ENCODE measurements around the gene RGMA.

RGMA gene

DNA sequence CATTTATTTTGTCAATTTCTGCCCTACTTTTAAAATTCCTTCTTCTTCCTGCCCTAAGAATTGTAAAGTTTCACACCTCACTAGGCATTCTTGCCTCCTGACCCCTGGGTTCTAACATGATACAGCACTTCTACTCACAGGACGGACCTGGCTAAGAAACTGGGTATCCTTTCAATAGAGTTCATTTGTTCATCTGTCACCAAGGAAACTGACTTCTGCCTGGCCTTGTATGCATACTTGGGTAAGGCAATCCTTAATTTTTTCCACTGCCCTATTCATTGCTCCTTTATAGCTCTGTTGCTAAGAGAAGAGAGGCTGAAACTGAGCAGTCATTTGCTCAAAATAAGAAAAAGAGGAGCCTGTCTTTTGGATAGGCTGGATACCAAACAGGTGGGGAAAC lies 3.3 kb downstream of the RGMA start:
- Histone ChIP-seq H3K4me2 (ENCODE audit: low read length) (no peak overlapping the region), H3K4me3 (ENCODE audit: low read length) (no peak overlapping the region), H4K8ac (ENCODE audit: low read depth, low read length) (no peak overlapping the region), H3K9ac (ENCODE audit: low read length) (no peak overlapping the region), H2BK5ac (ENCODE audit: low read length) (no peak overlapping the region), H2BK15ac (replicated peaks; ENCODE audit: low read depth) (no peak overlapping the region), H3K27ac (ENCODE audit: low read depth, low read length) (no peak overlapping the region), H3K23ac (ENCODE audit: low read length) (no peak overlapping the region), H3K36me3 (ENCODE audit: control insufficient read depth, insufficient read depth, low read length) (no peaks in the 10 kb centered on the region), H2BK120ac (ENCODE audit: low read depth, low read length) (no peak overlapping the region), H4K5ac (ENCODE audit: low read length) (no peak overlapping the region), H3K79me1 (ENCODE audit: low read length) (no peaks in the 10 kb centered on the region), H3K4me1 (ENCODE audit: control insufficient read depth, low read depth, low read length) (no peaks in the 10 kb centered on the region), H3K27me3 (ENCODE audit: insufficient read depth, low read length, poor library complexity) (peaks cover 12% of the 10 kb centered on the region), H3K79me2 (ENCODE audit: control insufficient read depth, insufficient read depth, low read length) (no peaks in the 10 kb centered on the region), H2AK5ac (ENCODE audit: low read length) (no peak overlapping the region), H3K56ac (ENCODE audit: low read length) (no peak overlapping the region), H3K4ac (ENCODE audit: low read depth, low read length) (no peak overlapping the region), H3K18ac (ENCODE audit: low read length) (no peak overlapping the region)
- DNase-seq = no peak
- no CpG with 5 or more reads among the region's 1 CpG for WGBS (ENCODE audit: extremely low coverage, insufficient coverage, low lambda C conversion rate)

DNA sequence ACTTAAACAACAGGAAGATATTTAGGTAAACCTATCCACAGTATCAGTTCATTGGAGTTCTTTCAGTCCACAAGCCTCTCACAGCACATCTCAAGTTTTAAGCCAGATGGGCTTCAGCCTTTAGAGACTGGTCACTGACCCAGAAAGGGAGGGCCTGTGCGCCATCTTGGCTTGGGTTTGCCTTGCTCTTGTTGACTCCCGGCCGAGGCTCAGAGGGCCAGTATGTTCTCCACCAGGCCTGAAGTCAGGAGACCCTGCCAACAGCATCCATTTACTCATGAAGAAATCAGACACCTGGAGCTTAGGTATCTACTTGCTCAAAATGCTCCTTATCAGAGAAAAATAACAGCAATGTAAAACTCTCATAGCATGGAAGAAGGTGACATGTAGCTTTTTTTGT lies 6.2 kb downstream of the RGMA start:
- H3K36me3 ChIP-seq (ENCODE audit: control insufficient read depth, insufficient read depth, low read length) = no peaks in the 10 kb centered on the region
- H3K56ac ChIP-seq (ENCODE audit: low read length) = no peak overlapping the region
- H4K5ac ChIP-seq (ENCODE audit: low read length) = no peak overlapping the region
- H3K4me2 ChIP-seq (ENCODE audit: low read length) = no peak overlapping the region
- H3K27ac ChIP-seq (ENCODE audit: low read depth, low read length) = no peak overlapping the region
- no peak overlapping the region for H3K18ac ChIP-seq (ENCODE audit: low read length)
- no peak overlapping the region for H3K9ac ChIP-seq (ENCODE audit: low read length)
- no CpG with 5 or more reads among the region's 3 CpGs for WGBS (ENCODE audit: extremely low coverage, insufficient coverage, low lambda C conversion rate)
- H3K79me1 ChIP-seq (ENCODE audit: low read length) = no peaks in the 10 kb centered on the region
- H2BK120ac ChIP-seq (ENCODE audit: low read depth, low read length) = no peak overlapping the region
- no peak overlapping the region for H2BK15ac ChIP-seq (replicated peaks; ENCODE audit: low read depth)
- no peak overlapping the region for H4K8ac ChIP-seq (ENCODE audit: low read depth, low read length)
- DNase-seq = no peak
- H3K23ac ChIP-seq (ENCODE audit: low read length) = no peak overlapping the region
- H3K4me1 ChIP-seq (ENCODE audit: control insufficient read depth, low read depth, low read length) = no peaks in the 10 kb centered on the region
- H2AK5ac ChIP-seq (ENCODE audit: low read length) = no peak overlapping the region
- H2BK5ac ChIP-seq (ENCODE audit: low read length) = no peak overlapping the region
- H3K27me3 ChIP-seq (ENCODE audit: insufficient read depth, low read length, poor library complexity) = peaks cover 2% of the 10 kb centered on the region
- no peaks in the 10 kb centered on the region for H3K79me2 ChIP-seq (ENCODE audit: control insufficient read depth, insufficient read depth, low read length)
- H3K4me3 ChIP-seq (ENCODE audit: low read length) = no peak overlapping the region
- H3K4ac ChIP-seq (ENCODE audit: low read depth, low read length) = no peak overlapping the region

DNA sequence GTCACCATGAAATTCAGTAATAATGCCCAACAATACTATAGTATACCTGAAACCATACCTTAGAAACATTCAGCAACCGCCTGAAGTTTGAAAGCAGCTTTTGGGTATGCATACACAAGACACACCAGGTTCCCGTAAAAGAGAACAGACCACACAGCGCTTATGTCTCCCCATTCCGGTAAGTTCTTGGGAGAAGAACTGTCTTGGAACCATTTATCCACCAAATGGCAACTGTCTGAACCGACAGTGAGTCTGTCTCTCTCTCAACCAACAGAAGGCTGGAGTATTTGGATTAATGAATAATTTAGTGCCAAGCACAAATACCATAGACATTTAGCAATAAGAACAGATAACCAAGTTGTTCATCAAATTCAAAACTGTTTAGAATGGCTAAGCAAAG lies 7.6 kb downstream of the RGMA start:
- no peak overlapping the region for H3K4me3 ChIP-seq (ENCODE audit: low read length)
- no CpG with 5 or more reads among the region's 5 CpGs for WGBS (ENCODE audit: extremely low coverage, insufficient coverage, low lambda C conversion rate)
- H3K27ac ChIP-seq (ENCODE audit: low read depth, low read length) = no peak overlapping the region
- H3K56ac ChIP-seq (ENCODE audit: low read length) = no peak overlapping the region
- H3K23ac ChIP-seq (ENCODE audit: low read length) = no peak overlapping the region
- no peak overlapping the region for H4K5ac ChIP-seq (ENCODE audit: low read length)
- no peak overlapping the region for H3K4me2 ChIP-seq (ENCODE audit: low read length)
- H3K27me3 ChIP-seq (ENCODE audit: insufficient read depth, low read length, poor library complexity) = no peaks in the 10 kb centered on the region
- no peaks in the 10 kb centered on the region for H3K79me1 ChIP-seq (ENCODE audit: low read length)
- no peak overlapping the region for H3K4ac ChIP-seq (ENCODE audit: low read depth, low read length)
- DNase-seq = no peak
- H2BK120ac ChIP-seq (ENCODE audit: low read depth, low read length) = no peak overlapping the region
- no peak overlapping the region for H4K8ac ChIP-seq (ENCODE audit: low read depth, low read length)
- H3K79me2 ChIP-seq (ENCODE audit: control insufficient read depth, insufficient read depth, low read length) = no peaks in the 10 kb centered on the region
- H3K9ac ChIP-seq (ENCODE audit: low read length) = no peak overlapping the region
- H3K18ac ChIP-seq (ENCODE audit: low read length) = no peak overlapping the region
- H2BK5ac ChIP-seq (ENCODE audit: low read length) = no peak overlapping the region
- no peaks in the 10 kb centered on the region for H3K4me1 ChIP-seq (ENCODE audit: control insufficient read depth, low read depth, low read length)
- no peak overlapping the region for H2AK5ac ChIP-seq (ENCODE audit: low read length)
- H3K36me3 ChIP-seq (ENCODE audit: control insufficient read depth, insufficient read depth, low read length) = no peaks in the 10 kb centered on the region
- no peak overlapping the region for H2BK15ac ChIP-seq (replicated peaks; ENCODE audit: low read depth)

DNA sequence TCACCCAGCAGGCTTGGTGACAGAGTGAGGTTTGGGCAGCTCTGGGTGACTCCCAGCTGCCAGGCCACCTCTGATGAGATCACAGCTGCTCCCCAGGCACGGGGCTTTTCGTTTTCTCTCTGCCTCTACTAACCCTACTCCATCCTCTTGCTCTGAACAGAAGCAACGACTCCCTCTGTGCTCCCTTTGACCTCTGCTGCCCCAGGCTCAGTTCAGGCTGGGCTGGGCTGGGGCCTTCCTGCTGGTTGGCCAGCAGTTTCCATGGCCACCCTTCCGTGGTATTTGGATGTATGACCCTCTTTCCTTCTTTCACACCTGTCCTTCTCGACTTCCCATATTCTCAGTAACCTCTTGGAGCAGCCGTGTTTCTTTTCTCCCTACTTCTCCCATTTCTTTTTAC lies 8.6 kb downstream of the RGMA start:
- no peaks in the 10 kb centered on the region for H3K36me3 ChIP-seq (ENCODE audit: control insufficient read depth, insufficient read depth, low read length)
- no peak overlapping the region for H4K8ac ChIP-seq (ENCODE audit: low read depth, low read length)
- H3K79me1 ChIP-seq (ENCODE audit: low read length) = no peaks in the 10 kb centered on the region
- no peak overlapping the region for H3K4me3 ChIP-seq (ENCODE audit: low read length)
- H2BK120ac ChIP-seq (ENCODE audit: low read depth, low read length) = no peak overlapping the region
- no peak overlapping the region for H4K5ac ChIP-seq (ENCODE audit: low read length)
- no peak overlapping the region for H3K9ac ChIP-seq (ENCODE audit: low read length)
- H2BK5ac ChIP-seq (ENCODE audit: low read length) = no peak overlapping the region
- no peak overlapping the region for H3K4me2 ChIP-seq (ENCODE audit: low read length)
- no peaks in the 10 kb centered on the region for H3K27me3 ChIP-seq (ENCODE audit: insufficient read depth, low read length, poor library complexity)
- no peak overlapping the region for H3K23ac ChIP-seq (ENCODE audit: low read length)
- no CpG with 5 or more reads among the region's 6 CpGs for WGBS (ENCODE audit: extremely low coverage, insufficient coverage, low lambda C conversion rate)
- H3K4ac ChIP-seq (ENCODE audit: low read depth, low read length) = no peak overlapping the region
- no peak overlapping the region for H3K56ac ChIP-seq (ENCODE audit: low read length)
- H2BK15ac ChIP-seq (replicated peaks; ENCODE audit: low read depth) = no peak overlapping the region
- H3K18ac ChIP-seq (ENCODE audit: low read length) = no peak overlapping the region
- H2AK5ac ChIP-seq (ENCODE audit: low read length) = no peak overlapping the region
- no peak overlapping the region for H3K27ac ChIP-seq (ENCODE audit: low read depth, low read length)
- DNase-seq = no peak
- no peaks in the 10 kb centered on the region for H3K4me1 ChIP-seq (ENCODE audit: control insufficient read depth, low read depth, low read length)
- no peaks in the 10 kb centered on the region for H3K79me2 ChIP-seq (ENCODE audit: control insufficient read depth, insufficient read depth, low read length)

DNA sequence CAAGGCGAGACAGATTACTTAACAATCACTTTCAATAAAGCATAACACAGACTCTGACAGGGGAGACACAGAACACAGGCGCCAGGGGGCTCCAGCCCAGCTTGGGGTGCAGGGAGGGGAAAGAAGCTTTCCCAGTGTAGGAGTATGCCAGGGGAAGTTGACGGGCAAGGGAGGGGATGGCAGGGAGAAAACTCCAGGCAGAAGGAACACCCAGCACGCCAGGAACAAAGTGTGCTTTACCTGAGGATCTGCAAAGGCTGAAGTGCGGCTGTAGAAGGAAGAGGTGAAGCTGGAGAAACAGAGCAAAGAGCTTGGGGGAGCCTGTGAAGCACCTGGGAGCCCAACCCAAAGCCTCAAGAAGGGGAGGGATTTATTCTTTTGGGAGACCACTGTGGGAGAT lies 12.1 kb downstream of the RGMA start:
- Histone ChIP-seq H3K4ac (ENCODE audit: low read depth, low read length) (no peak overlapping the region), H2BK120ac (ENCODE audit: low read depth, low read length) (no peak overlapping the region), H3K4me1 (ENCODE audit: control insufficient read depth, low read depth, low read length) (no peaks in the 10 kb centered on the region), H2BK15ac (replicated peaks; ENCODE audit: low read depth) (no peak overlapping the region), H3K18ac (ENCODE audit: low read length) (no peak overlapping the region), H4K5ac (ENCODE audit: low read length) (no peak overlapping the region), H3K23ac (ENCODE audit: low read length) (no peak overlapping the region), H3K56ac (ENCODE audit: low read length) (no peak overlapping the region), H3K36me3 (ENCODE audit: control insufficient read depth, insufficient read depth, low read length) (no peaks in the 10 kb centered on the region), H2BK5ac (ENCODE audit: low read length) (no peak overlapping the region), H3K27ac (ENCODE audit: low read depth, low read length) (no peak overlapping the region), H3K4me3 (ENCODE audit: low read length) (no peak overlapping the region), H3K9ac (ENCODE audit: low read length) (no peak overlapping the region), H3K79me2 (ENCODE audit: control insufficient read depth, insufficient read depth, low read length) (no peaks in the 10 kb centered on the region), H4K8ac (ENCODE audit: low read depth, low read length) (no peak overlapping the region), H3K27me3 (ENCODE audit: insufficient read depth, low read length, poor library complexity) (no peaks in the 10 kb centered on the region), H2AK5ac (ENCODE audit: low read length) (no peak overlapping the region), H3K4me2 (ENCODE audit: low read length) (no peak overlapping the region), H3K79me1 (ENCODE audit: low read length) (no peaks in the 10 kb centered on the region)
- DNase-seq = no peak
- no CpG with 5 or more reads among the region's 5 CpGs for WGBS (ENCODE audit: extremely low coverage, insufficient coverage, low lambda C conversion rate)

DNA sequence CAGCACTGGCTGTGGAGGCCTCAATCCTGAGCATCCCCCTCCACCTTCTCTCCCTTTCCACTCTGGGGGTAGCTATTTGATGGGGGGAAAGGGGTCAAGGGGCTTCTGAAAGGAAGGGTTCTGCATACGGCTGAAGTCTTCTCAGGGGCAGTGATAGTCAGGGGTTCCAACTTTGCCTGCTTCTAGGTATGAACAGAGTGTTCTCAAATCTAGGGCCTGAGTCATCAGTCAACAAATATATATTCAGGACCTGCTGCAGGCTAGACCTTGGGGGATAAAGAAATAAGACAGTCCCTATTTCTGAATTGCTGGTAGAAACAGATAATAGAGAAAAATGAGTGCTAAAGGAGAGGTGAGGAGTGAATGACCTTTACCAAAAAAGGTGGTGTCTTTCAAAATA lies 12.8 kb downstream of the RGMA start:
- Histone ChIP-seq H2BK120ac (ENCODE audit: low read depth, low read length) (no peak overlapping the region), H2BK5ac (ENCODE audit: low read length) (no peak overlapping the region), H3K4ac (ENCODE audit: low read depth, low read length) (no peak overlapping the region), H3K36me3 (ENCODE audit: control insufficient read depth, insufficient read depth, low read length) (no peaks in the 10 kb centered on the region), H2BK15ac (replicated peaks; ENCODE audit: low read depth) (no peak overlapping the region), H3K79me2 (ENCODE audit: control insufficient read depth, insufficient read depth, low read length) (no peaks in the 10 kb centered on the region), H3K4me3 (ENCODE audit: low read length) (no peak overlapping the region), H3K4me1 (ENCODE audit: control insufficient read depth, low read depth, low read length) (peaks cover 2% of the 10 kb centered on the region), H4K5ac (ENCODE audit: low read length) (no peak overlapping the region), H3K79me1 (ENCODE audit: low read length) (no peaks in the 10 kb centered on the region), H4K8ac (ENCODE audit: low read depth, low read length) (no peak overlapping the region), H3K23ac (ENCODE audit: low read length) (no peak overlapping the region), H2AK5ac (ENCODE audit: low read length) (no peak overlapping the region), H3K56ac (ENCODE audit: low read length) (no peak overlapping the region), H3K27me3 (ENCODE audit: insufficient read depth, low read length, poor library complexity) (no peaks in the 10 kb centered on the region), H3K9ac (ENCODE audit: low read length) (no peak overlapping the region), H3K18ac (ENCODE audit: low read length) (no peak overlapping the region), H3K4me2 (ENCODE audit: low read length) (no peak overlapping the region), H3K27ac (ENCODE audit: low read depth, low read length) (no peak overlapping the region)
- no CpG with 5 or more reads among the region's 1 CpG for WGBS (ENCODE audit: extremely low coverage, insufficient coverage, low lambda C conversion rate)
- no peak for DNase-seq

Data from mesendoderm (in vitro differentiated cells).